ENCODE results near the gene MAD2L1. TPM values are rescaled to one million over a fixed set of nuclear protein-coding genes. Genes with fewer than 3 reads are reported as not detected.
"Not testable (repeated sequence)": the region's sequence is repeated elsewhere in the genome, so short reads cannot be mapped to it uniquely, and the experiment has no call there.

Gene MAD2L1
- 29.8 and 86.4 TPM in 2 replicates for total RNA-seq (2014; rRNA removed; shearing (Covaris generic); ENCODE audit: low replicate concordance)

DNA sequence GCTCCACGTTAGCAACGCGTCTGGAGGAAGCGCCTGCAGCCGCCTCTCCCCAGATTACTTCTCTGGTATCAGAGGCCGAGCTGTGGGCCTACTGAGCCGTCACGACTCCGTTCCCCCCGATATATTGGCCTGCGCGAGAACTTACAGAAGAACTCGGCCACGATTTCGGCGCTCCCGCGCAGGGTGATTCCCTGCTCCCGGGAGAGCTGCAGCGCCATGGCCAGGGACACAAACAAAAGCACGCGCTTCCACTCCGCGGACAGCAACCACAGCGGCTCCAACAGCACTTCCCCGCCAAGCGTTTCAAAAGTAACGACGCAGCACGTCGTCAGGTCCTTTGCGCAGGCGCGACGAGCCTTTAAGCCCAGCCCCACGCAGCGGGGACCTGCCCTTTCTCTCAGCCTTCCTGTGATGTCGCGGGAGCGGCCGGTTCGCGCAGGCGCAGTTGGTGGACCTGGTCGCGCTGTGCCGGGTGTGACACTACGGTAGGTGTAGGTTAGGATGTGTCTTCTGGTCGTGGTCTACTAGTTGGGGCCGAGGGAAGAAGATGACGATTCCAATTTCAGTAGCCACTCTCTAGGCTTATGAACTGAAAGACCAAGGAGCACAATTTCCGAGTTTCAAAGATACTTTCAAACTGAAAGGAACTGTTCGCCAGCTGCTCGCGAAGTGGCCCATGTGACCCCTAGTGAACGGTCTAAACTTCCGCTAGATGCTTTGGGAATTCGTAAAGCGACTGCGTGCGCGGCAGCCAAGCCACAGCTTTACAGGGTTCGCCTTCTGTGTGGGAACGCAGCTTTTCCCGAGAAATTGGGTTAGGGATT, at the start of gene MAD2L1:
MAD2L1 (minus strand) TSS at position 332 of the 824 bp plus-strand sequence; CDS start at position 218, 114 bp downstream.
- Histone ChIP-seq H3K27me3 (no peaks in the 10 kb centered on the region), H3K36me3 (peaks cover 36% of the 10 kb centered on the region), H3K4me3 (peak within 1 kb of the TSS; percentile 80), H3K9me3 (no peaks in the 10 kb centered on the region)
- DNase-seq, result peak; percentile 95

DNA sequence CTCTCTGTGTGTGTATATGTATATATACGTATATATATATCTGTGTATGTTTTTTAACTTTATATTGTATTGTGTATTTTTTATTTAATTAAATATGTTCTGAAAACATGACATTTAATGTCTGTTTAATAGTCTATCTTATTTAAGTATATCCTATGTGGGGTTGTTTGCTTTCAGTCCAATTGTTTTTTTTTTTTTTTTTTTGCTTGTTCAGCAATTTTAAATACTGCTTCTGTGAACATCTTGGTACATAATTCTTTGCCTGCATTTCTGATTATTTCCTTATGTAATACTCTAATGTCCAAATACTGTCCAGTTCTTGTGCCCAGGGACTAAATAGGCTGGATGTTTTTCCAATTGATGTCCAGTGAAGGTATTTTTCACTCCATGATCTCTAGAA, 45.1 kb upstream of the MAD2L1 start:
- no peak for DNase-seq
- Histone ChIP-seq H3K36me3 (no peaks in the 10 kb centered on the region), H3K4me3 (no peak overlapping the region), H3K9me3 (no peaks in the 10 kb centered on the region), H3K27me3 (no peaks in the 10 kb centered on the region)

DNA sequence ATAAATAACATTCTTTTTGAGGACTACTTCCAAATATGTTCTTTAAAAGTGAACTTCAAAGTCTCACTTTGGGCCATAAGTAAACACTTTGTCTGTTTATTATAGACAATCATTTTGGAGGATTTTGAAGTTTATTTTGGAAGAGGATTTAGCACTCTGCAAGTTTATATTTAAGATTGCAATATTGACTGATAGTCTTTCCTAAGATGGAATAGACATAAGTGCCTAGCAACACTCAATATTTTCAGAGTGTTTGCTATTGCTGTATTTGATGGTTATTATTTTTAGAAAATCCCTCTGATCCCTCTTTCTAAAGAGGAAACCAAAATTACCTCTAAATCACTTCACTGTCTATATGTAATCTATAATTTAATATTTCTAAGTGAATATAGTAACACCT, 42.8 kb upstream of the MAD2L1 start:
- Histone ChIP-seq H3K4me3 (no peak overlapping the region), H3K27me3 (no peaks in the 10 kb centered on the region), H3K36me3 (no peaks in the 10 kb centered on the region), H3K9me3 (no peaks in the 10 kb centered on the region)
- no peak for DNase-seq

DNA sequence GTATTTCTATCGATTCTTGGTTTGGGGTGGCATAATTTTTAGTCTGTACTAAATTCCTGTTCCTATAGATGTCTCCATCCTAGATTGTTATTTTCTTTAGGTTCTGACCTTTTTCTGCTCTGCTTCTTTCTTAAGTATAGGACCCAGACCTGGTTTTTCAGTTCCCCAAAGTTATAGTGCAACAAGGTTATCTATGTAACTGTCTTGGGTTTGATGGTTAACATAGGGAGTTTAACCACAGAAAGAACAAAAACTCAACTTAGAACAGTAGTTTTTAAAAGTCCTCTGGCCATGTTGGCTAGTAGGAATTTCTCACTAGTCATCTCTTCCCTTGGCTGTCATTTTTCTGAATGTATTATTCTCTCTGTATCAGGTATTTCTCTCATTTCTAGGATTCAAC, 38.8 kb upstream of the MAD2L1 start:
- no peak for DNase-seq
- no peak overlapping the region for H3K4me3 ChIP-seq
- no peaks in the 10 kb centered on the region for H3K36me3 ChIP-seq
- no peaks in the 10 kb centered on the region for H3K9me3 ChIP-seq
- no peaks in the 10 kb centered on the region for H3K27me3 ChIP-seq

DNA sequence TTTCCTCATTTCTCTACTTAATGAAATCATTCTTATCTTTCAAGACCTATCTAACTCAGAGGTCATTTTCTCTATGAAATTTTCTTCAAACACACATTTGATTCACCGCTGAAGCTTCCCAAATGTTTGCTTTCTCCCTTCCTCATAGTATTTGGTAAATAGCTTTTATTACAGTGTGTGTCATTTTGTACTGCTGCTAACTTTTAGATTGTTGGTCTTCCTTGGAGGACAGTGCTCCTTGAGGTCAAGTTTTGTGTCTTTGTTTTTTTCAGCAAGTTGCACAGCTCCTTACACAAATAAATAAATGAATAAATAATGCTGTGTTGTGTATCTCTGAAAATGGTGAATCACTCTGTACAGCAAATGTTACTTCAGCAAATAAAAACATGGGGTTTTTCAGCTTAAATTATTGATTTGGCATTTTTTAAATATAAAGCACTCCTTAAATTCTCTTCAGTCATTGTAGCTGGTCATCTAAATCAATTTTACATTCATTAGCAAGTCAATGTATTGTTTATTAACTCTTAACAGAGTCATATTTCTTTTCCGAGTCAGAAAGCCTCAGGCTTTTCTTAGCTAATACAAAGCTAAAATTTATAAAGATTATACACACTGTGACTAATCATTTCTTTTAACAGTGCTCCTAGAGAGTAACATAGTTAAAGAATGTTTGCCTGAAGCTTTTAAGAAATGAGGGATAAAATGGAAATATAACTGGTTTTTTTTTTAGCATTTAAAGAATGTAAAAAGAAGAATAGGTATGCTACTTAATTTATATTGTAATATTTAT, 30.1 kb upstream of the MAD2L1 start:
- DNase-seq, result no peak
- no peaks in the 10 kb centered on the region for H3K36me3 ChIP-seq
- H3K9me3 ChIP-seq, result no peaks in the 10 kb centered on the region
- H3K4me3 ChIP-seq, result no peak overlapping the region
- H3K27me3 ChIP-seq, result no peaks in the 10 kb centered on the region

DNA sequence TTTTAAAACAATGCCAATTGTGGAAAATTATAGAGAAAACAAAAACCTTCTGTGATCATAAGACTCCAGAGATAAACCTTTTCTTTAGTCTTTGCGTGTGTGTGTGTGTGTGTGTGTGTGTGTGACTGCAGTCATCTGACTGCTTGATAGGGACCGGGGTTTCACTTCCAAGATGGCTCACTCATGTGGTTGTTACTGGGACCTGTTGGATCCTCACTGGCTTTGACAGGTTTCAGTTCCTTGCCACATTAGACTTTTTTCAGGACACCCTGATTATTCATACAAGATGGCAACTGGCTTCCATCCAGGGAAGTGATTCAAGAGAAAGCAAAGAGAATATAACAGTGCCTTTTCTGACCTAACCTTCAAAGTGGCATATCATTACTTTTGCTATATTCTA, 21.9 kb upstream of the MAD2L1 start:
- H3K9me3 ChIP-seq, result no peaks in the 10 kb centered on the region
- H3K36me3 ChIP-seq, result no peaks in the 10 kb centered on the region
- H3K4me3 ChIP-seq, result no peak overlapping the region
- H3K27me3 ChIP-seq, result no peaks in the 10 kb centered on the region
- no peak for DNase-seq

DNA sequence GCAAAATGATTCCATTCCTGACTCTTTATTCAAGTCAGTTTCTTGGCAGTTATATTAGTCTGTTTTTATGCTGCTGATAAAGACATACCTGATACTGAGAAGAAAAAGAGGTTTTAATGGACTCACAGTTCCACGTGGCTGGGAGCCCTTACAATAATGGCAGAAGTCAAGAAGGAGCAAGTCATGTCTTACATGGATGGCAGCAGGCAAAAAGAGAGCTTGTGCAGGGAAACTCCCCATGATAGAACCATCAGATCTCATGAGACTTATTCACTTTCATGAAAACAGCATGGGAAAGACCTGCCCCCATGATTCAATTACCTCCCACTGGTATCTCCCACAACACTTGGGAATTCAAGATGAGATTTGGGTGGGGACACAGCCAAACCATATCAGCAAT, 21.4 kb upstream of the MAD2L1 start:
- not testable (repeated sequence) for H3K9me3 ChIP-seq, DNase-seq, H3K36me3 ChIP-seq, H3K4me3 ChIP-seq, H3K27me3 ChIP-seq

DNA sequence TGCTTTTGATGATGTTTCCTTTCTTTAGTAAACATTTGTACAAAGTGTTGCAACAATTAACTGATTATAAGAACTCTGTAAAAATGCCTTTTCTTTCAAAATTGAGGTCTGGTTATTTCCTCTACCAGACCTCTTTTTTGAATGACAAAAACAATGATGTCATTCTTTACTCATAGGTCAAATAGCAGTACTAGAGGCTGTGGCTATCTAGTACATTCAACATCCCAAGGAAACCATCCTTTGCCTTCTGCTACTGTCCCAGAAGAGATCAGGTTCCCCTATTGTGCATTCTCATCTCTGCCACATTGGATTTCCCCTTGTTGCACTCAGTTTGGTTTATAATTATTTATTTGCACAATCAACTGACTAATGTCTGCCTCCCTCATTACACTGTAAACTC, 19.1 kb upstream of the MAD2L1 start:
- Histone ChIP-seq H3K27me3 (no peaks in the 10 kb centered on the region), H3K36me3 (no peaks in the 10 kb centered on the region)
- no peak for DNase-seq

DNA sequence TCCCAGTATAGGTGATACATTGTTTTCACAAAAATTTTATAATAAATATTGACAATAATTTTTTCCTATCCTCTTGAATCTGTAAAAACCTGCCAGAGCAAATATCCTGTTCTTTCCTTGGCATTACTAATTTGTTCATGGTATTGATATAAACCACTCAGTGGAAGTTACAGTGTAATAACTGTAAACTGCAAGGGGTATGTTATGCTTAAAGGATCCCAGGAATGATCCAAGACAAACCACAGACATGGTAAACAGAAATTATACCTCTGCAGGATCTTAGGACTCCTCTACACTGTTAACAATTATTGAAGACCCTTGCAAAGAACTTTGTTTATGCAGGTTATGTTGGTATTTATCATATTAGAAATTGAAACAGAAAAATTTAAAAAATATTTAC, 17.7 kb upstream of the MAD2L1 start:
- Histone ChIP-seq H3K27me3 (no peaks in the 10 kb centered on the region), H3K4me3 (no peak overlapping the region), H3K36me3 (no peaks in the 10 kb centered on the region), H3K9me3 (no peaks in the 10 kb centered on the region)
- DNase-seq, result no peak

More for the DNA sequence above, 19.1 kb upstream of the MAD2L1 start:
- Histone ChIP-seq H3K9me3 (no peaks in the 10 kb centered on the region), H3K4me3 (no peak overlapping the region)

DNA sequence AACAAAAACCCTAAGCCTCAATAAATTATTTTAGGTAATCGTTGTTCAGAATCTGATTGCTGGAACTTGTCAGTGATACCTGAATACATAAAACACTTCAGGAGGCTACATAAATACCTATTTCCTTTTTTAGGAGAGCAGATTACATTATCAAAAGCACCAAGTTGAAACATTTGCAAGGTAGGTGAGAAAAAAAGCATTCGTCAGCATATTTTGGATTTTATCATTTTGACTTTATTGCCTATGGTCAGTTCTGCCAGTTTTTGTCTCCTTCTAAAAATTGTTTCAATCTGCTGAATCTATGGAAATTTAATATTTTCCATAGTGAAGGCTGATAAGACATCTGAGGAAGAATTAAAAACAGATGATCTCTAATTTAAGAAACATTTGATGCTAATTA, 16.5 kb upstream of the MAD2L1 start:
- Histone ChIP-seq H3K36me3 (no peaks in the 10 kb centered on the region), H3K9me3 (no peaks in the 10 kb centered on the region), H3K27me3 (no peaks in the 10 kb centered on the region), H3K4me3 (no peak overlapping the region)
- DNase-seq, result no peak

DNA sequence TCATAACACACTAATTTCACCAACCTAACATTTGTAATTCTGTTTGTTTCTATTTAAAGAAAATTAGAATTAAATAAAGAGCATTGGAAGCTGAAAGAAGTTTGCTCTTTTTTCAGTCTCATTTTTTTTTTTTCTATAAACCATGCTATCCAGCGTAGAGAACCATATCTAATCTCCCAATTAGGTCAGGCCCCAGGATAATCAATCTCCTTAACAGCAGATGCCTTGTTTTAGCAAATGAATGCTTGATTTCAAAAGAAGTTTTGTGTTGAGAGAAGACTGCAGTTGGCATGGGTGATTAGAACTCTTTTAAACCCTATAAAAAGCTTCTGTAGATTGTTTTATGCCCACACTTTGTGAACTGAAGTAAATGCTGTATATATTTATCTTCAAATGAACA, 15.6 kb upstream of the MAD2L1 start:
- Histone ChIP-seq H3K27me3 (no peaks in the 10 kb centered on the region), H3K36me3 (no peaks in the 10 kb centered on the region), H3K9me3 (no peaks in the 10 kb centered on the region), H3K4me3 (no peak overlapping the region)
- DNase-seq, result no peak

DNA sequence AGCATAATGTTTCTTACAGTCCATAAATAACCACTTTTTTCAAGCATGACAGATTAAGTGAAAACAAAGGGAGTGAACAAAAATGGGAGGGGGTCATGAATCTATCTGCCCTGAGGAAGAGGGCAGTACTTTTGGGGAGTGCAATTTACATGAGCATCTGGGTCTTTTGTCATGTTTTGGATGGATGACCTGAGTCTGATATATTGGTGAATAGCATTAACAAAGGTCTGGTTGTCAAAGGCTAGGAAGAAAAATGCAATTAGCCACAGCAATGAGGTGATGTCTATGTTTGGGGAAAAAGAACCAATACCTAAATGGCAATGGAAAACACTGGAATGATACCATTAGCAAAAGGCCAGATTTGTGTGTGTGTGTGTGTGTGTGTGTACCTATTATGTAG, 15.1 kb upstream of the MAD2L1 start:
- no peaks in the 10 kb centered on the region for H3K9me3 ChIP-seq
- H3K36me3 ChIP-seq, result no peaks in the 10 kb centered on the region
- no peak for DNase-seq
- H3K4me3 ChIP-seq, result no peak overlapping the region
- H3K27me3 ChIP-seq, result no peaks in the 10 kb centered on the region

DNA sequence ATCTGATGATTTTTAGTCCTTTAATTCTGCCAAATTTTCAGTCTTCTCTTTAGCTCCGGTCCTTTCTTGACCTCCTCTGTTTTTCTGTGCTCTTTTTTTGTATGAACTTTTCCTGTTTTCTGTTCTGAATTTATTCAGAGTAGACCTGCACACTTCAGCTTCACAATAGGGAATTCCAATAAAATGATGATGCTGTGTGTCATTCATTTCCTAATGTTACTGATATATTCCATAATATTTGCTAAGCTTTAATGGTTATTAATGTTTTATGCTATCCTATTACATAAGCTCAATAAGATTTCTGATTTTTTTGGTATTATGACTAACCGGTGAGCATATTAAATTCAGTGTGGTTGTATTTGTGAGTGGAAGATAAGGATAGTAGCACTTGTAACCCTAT, 13.9 kb upstream of the MAD2L1 start:
- Histone ChIP-seq H3K9me3 (no peaks in the 10 kb centered on the region), H3K36me3 (no peaks in the 10 kb centered on the region), H3K27me3 (no peaks in the 10 kb centered on the region), H3K4me3 (no peak overlapping the region)
- DNase-seq, result no peak

DNA sequence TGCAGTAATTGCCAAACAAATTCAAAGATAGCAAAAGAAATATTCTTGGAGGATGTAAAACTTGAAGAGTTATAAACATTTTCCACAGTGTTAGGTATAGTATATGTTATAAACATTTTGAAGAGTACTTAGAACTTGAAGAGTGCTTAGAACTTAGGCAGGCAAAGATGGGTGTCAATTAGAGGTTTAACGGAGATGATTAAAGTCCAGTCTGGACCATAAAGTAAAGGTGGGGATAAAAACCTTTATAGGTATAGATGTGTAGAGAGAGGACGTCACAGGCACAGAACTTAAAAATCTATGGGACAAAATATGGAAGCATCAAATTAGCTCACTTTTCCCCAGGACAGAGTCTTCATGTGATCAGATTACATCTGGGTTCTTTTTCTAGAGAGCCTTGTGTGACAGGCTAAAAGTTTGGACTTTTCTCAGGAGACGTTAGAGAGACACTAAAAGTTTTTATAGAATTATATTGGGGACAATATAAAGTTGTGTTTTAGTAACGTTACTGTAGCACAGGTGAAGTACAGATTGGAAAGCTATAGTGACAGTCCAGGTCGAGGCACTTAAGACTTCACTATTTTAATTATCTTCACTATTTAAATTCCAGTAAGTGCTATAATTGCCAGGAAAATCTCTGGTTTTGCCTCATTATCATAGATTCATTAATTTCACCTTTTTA, 13.3 kb upstream of the MAD2L1 start:
- H3K9me3 ChIP-seq, result no peaks in the 10 kb centered on the region
- no peak for DNase-seq
- H3K27me3 ChIP-seq, result no peaks in the 10 kb centered on the region
- H3K36me3 ChIP-seq, result no peaks in the 10 kb centered on the region
- H3K4me3 ChIP-seq, result no peak overlapping the region

DNA sequence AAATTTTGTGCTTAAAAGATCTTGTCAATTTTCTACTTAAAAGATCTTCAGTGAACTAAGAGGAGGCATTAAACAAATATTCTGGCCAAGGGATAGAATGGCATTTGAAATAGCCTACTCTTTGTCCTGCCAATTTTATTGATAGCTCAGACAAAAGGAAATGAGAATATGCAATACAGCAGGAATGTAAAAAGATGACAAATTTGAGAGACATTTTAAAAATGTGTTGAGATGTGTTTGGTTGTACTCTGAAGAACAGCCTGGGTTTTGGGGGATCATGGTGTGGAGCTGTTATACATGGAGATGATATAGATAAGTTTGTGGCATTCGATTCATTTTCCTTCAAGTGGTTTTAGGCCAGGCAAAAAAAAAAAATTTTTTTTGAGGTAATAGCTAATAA, 11.6 kb upstream of the MAD2L1 start:
- Histone ChIP-seq H3K4me3 (no peak overlapping the region), H3K36me3 (no peaks in the 10 kb centered on the region), H3K27me3 (no peaks in the 10 kb centered on the region), H3K9me3 (no peaks in the 10 kb centered on the region)
- no peak for DNase-seq

DNA sequence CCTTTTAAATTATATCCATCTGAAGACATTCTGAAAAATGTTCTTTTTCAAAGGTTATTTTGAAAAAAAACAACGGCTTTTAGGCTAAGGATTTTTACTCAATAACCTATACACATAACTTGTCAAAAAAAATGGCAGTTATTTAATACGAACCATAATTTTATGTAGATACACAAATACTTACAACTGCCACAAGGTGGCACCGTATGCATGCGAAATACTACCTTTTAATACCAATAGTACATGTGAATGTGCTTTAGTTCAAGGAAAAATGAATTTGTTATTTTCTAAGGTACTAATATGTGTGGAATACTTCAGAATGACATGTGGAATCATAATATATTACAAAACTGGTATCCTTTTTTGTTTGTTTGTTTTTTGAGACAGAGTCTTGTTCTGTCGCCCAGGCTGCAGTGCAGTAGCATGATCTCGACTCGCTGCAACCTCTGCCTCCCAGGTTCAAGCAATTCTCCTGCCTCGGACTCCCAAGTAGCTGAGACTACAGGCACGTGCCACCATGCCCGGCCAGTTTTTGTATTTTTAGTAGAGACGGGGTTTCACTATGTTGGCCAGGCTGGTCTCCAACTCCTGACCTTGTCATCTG, 4.6 kb upstream of the MAD2L1 start:
- DNase-seq, result no peak
- Histone ChIP-seq H3K9me3 (no peaks in the 10 kb centered on the region), H3K4me3 (no peak overlapping the region), H3K36me3 (no peaks in the 10 kb centered on the region; the same call in 1 of the 2 replicates), H3K27me3 (no peaks in the 10 kb centered on the region)

DNA sequence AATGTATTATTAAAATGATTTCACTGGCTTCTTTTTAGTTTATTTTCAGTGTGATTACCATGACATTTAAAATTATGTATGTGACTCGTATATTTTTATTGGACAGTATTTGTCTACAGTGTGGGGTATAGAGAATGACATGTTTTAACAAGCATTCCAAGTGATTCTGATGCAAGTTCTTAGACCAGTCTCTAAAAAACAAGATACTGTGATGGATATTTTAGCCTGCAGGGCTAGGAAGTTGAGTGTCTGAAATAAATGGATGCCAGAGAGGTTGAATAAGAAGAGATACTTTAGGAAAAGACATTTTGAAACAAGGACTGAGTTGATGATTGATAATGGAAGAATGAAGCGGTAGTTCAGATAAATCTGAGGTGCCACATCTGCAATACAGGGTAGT, 3.5 kb upstream of the MAD2L1 start:
- Histone ChIP-seq H3K36me3 (peaks cover 5% of the 10 kb centered on the region), H3K4me3 (no peak overlapping the region), H3K27me3 (no peaks in the 10 kb centered on the region), H3K9me3 (no peaks in the 10 kb centered on the region)
- no peak for DNase-seq
